NT2/D1 (cell line): Measurements from ENCODE around the gene ABHD5.

Experiments
- YY1 ChIP-seq: IDR thresholded peaks from 2 replicates; pipeline ENCODE4 v1.6.1; 2011; ENCODE audit not compliant: insufficient read length, insufficient read depth
- ZNF274 ChIP-seq: IDR thresholded peaks from 2 replicates; pipeline ENCODE4 v1.6.1; 2011; ENCODE audit warnings: mild to moderate bottlenecking, low read depth, low read length

DNA sequence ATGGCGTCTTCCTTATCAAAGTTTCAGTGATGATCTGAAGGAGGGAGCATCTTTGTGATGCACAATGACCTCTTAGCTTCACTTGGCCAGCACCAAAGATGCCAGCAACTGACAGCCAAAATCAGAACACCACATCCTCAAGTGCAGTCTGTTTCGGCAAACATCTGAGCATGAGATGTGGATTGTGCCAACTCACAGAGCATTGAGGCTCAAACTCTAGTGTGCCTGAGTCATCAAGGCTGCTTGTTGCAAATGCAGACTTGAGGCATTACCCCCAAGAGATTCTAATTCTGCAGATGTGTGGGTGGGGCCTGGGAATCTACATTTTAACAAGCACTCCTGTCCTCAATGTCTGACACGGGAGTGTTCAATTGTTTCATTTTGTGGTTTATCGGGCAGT is 35.8 kb downstream of the ABHD5 start:
- TF ChIP-seq YY1, result no peak
- TF ChIP-seq ZNF274, result no peak
